Endothelial cell of umbilical vein (primary cell): ENCODE measurements around the gene INTS14. TPM values are rescaled to one million over a fixed set of nuclear protein-coding genes. Genes with fewer than 3 reads are reported as not detected.

ENCODE experiments used
- BruUV-seq: library from RNA; stranded (reverse); fragments of 400-500 nt; replicated peaks from 2 replicates; lab custom pipeline; 2021; lab: Mats Ljungman, UMichigan
- CTCF ChIA-PET: fragments of 300-600, 350-600 bp; sonication (Branson Sonifier 250); formaldehyde crosslinking; loops from one replicate; lab custom pipeline; 2021; ENCODE audit warnings: antibody characterized with exemption, inconsistent platforms; lab: Charles Lee
- POLR2A ChIA-PET: fragments of 300-600, 350-600 bp; sonication (Branson Sonifier 250); formaldehyde crosslinking; loops from one replicate; lab custom pipeline; 2021; ENCODE audit warnings: antibody characterized with exemption, inconsistent platforms; lab: Charles Lee
- DNase-seq: peaks from one replicate; pipeline ENCODE4 v3.0.0-alpha.2; 2011; ENCODE audit warnings: low read depth, low spot score
- FAIRE-seq: peaks from 2 replicates; lab custom pipeline; 2011; peaks lifted over from hg19 to GRCh38; lab: Jason Lieb, UNC
- H2AFZ ChIP-seq: 2 replicates; pipeline ENCODE4 v1.6.0; 2012; ENCODE audit warnings: low read depth, low read length, control low read depth, inconsistent platforms
- H3K27ac ChIP-seq: 2 replicates; pipeline ENCODE4 v1.5.1; 2011; ENCODE audit warnings: low read depth, mild to moderate bottlenecking, control low read depth, low read length, moderate library complexity; ENCODE audit not compliant: insufficient read depth
- H3K27me3 ChIP-seq, 2 experiments: 2 replicates each; pipeline versions ENCODE4 v1.6.0 to v1.6.1; 2011; ENCODE audit warnings: low read length in 2 of 2, mixed read lengths in 1 of 2; ENCODE audit not compliant: control insufficient read depth in 2 of 2, insufficient read depth in 2 of 2
- H3K36me3 ChIP-seq, 2 experiments: 2 replicates in 1 of 2; 3 replicates in 1 of 2; pipeline ENCODE4 v1.5.1; 2011; ENCODE audit warnings: low read length in 2 of 2, mild to moderate bottlenecking in 1 of 2, moderate library complexity in 1 of 2; ENCODE audit not compliant: control insufficient read depth in 2 of 2, insufficient read depth in 2 of 2; ENCODE audit errors: extremely low read depth in 1 of 2
- H3K4me1 ChIP-seq: 3 replicates; pipeline ENCODE4 v1.5.1; 2011; ENCODE audit warnings: mild to moderate bottlenecking, low read length; ENCODE audit not compliant: control insufficient read depth, insufficient read depth; ENCODE audit errors: extremely low read depth
- H3K4me2 ChIP-seq: 2 replicates; pipeline ENCODE4 v1.6.1; 2011; ENCODE audit warnings: low read length, control low read depth, mixed read lengths; ENCODE audit not compliant: insufficient read depth
- H3K4me3 ChIP-seq, 3 experiments: fragments of 200-600 bp in 1 of 3; sonication (generic), shearing (Covaris generic) in 1 of 3; replicated peaks in 1 of 3; 2 replicates each; pipeline ENCODE4 v1.5.1; 2011 to 2016; ENCODE audit warnings: control low read depth in 3 of 3, low read length in 3 of 3, mild to moderate bottlenecking in 2 of 3, inconsistent platforms in 1 of 3, low read depth in 1 of 3, moderate library complexity in 1 of 3; ENCODE audit not compliant: insufficient read depth in 1 of 3
- H3K79me2 ChIP-seq: 2 replicates; pipeline ENCODE4 v1.6.0; 2012; ENCODE audit warnings: low read length, inconsistent platforms; ENCODE audit not compliant: control insufficient read depth, insufficient read depth
- H3K9ac ChIP-seq: replicated peaks from 2 replicates; pipeline ENCODE3; 2011; ENCODE audit warnings: low read length, control low read depth; ENCODE audit not compliant: insufficient read depth; ENCODE audit errors: extremely low read depth
- H3K9me1 ChIP-seq: replicated peaks from 3 replicates; pipeline ENCODE4 v1.6.0; 2011; ENCODE audit warnings: mild to moderate bottlenecking, low read length; ENCODE audit not compliant: control insufficient read depth, insufficient read depth; ENCODE audit errors: extremely low read depth
- H3K9me3 ChIP-seq: replicated peaks from 2 replicates; pipeline ENCODE4 v1.5.1; 2012; ENCODE audit warnings: low read length, inconsistent platforms; ENCODE audit not compliant: control insufficient read depth, insufficient read depth
- H4K20me1 ChIP-seq: replicated peaks from 2 replicates; pipeline ENCODE3; 2011; ENCODE audit warnings: mild to moderate bottlenecking, low read length; ENCODE audit not compliant: control insufficient read depth, insufficient read depth; ENCODE audit errors: extremely low read depth
- CTCF ChIP-seq, 2 donors: IDR thresholded peaks; 1 replicate in 1 of 2; 2 replicates in 1 of 2; pipeline ENCODE4 v1.5.1; 2011; ENCODE audit warnings: low read length in 2 of 2, mild to moderate bottlenecking in 2 of 2, moderate library complexity in 2 of 2, control low read depth in 1 of 2, inconsistent platforms in 1 of 2, low read depth in 1 of 2; ENCODE audit not compliant: insufficient read depth in 1 of 2; ENCODE audit errors: extremely low read depth in 1 of 2
- EZH2 ChIP-seq: IDR thresholded peaks from 2 replicates; pipeline ENCODE4 v1.6.1; 2012; ENCODE audit warnings: borderline replicate concordance, low read depth, mild to moderate bottlenecking, moderate library complexity, low read length, inconsistent platforms; ENCODE audit not compliant: severe bottlenecking
- FOS ChIP-seq: IDR thresholded peaks from 2 replicates; pipeline ENCODE4 v1.6.1; 2011; ENCODE audit warnings: mild to moderate bottlenecking, low read length, moderate library complexity, borderline replicate concordance; ENCODE audit not compliant: insufficient read depth
- GATA2 ChIP-seq: IDR thresholded peaks from 2 replicates; pipeline ENCODE4 v1.7.0; 2011; ENCODE audit warnings: low read depth, mild to moderate bottlenecking, moderate library complexity, mixed read lengths, low read length; ENCODE audit not compliant: insufficient read length, insufficient read depth
- JUN ChIP-seq: IDR thresholded peaks from 2 replicates; pipeline ENCODE4 v1.6.1; 2011; ENCODE audit warnings: borderline replicate concordance, low read depth; ENCODE audit not compliant: insufficient read length, insufficient read depth
- MAX ChIP-seq: IDR thresholded peaks from 2 replicates; pipeline ENCODE4 v1.6.1; 2011; ENCODE audit not compliant: insufficient read depth, insufficient read length
- MYC ChIP-seq: IDR thresholded peaks from one replicate; pipeline ENCODE4 v1.6.1; 2011; ENCODE audit warnings: mild to moderate bottlenecking, low read depth, low read length
- POLR2A ChIP-seq: IDR thresholded peaks from 2 replicates; pipeline ENCODE4 v1.6.1; 2012; ENCODE audit warnings: low read depth, mild to moderate bottlenecking, control low read depth, low read length
- POLR2AphosphoS5 ChIP-seq: IDR thresholded peaks from 2 replicates; pipeline ENCODE4 v1.6.1; 2012; ENCODE audit warnings: low read depth, mild to moderate bottlenecking, control low read depth, low read length, moderate library complexity; ENCODE audit not compliant: insufficient read depth
- dilution Hi-C: fragments of 300-500 bp; cut with MboI; formaldehyde crosslinking; loops from one replicate; pipeline ENCODE4 v1.15.0; 2019; ENCODE audit warnings: low sequenced_read_pairs; ENCODE audit not compliant: extremely low pct_ligation_motif_present
- intact Hi-C: fragments of 100-400 bp; cut with micrococcal nuclease; formaldehyde crosslinking; loops from one replicate; pipeline ENCODE4 v1.10.0; 2022
- polyA plus RNA-seq, 4 experiments: library from polyadenylated mRNA; depleted of rRNA in 3 of 4; stranded (reverse) in 3 of 4; unstranded in 1 of 4; fragments of >200 nt; gene quantifications; 2 replicates each; pipeline versions ENCODE4 v1.2.1 to v1.2.3, GENCODE V29; 2011 to 2012; ENCODE audit warnings: missing spikeins in 1 of 4
- small RNA-seq: library from RNA; depleted of rRNA; stranded (forward); fragments of <200 nt; gene quantifications from one replicate; pipeline ENCODE3, GENCODE V24; 2012; ENCODE audit warnings: low replicate concordance, low read depth; ENCODE audit not compliant: insufficient read depth, insufficient read length
- total RNA-seq: library from RNA; stranded (reverse); gene quantifications from 2 replicates; pipeline ENCODE4 v1.2.3, GENCODE V29; 2021

The INTS14 gene
- total and polyA plus RNA-seq, 2 donors (not counting 3 experiments of a cell fraction or from before 2014, with no cell fraction given), result 41.7 to 52.6 TPM

- Histone ChIP-seq H3K9me3 (no peaks in the 10 kb centered on the region), H4K20me1 (no peaks in the 10 kb centered on the region), H3K36me3 (no peaks in the 10 kb centered on the region), H2AFZ (peak overlapping the region; percentile 99), H3K4me2 (peak overlapping the region; percentile 78), H3K4me3 (peak overlapping the region in 2 of 3 experiments; percentile 23 to 56), H3K79me2 (peaks cover 44% of the 10 kb centered on the region), H3K27me3 (no peaks in the 10 kb centered on the region), H3K4me1 (peaks cover 20% of the 10 kb centered on the region), H3K9ac (peak overlapping the region; percentile 59), H3K27ac (no peak overlapping the region), H3K9me1 (no peaks in the 10 kb centered on the region)
- no peak for DNase-seq
- dilution Hi-C loops (no loop called here), intact Hi-C loops (loop anchor here (1.0 kb wide), 1 partner anchor 13 kb away; the partner anchor contains the start of gene DPP8)
- BruUV-seq, result no TSS peak
- CTCF ChIA-PET, result interaction anchor here (1.2 to 1.3 kb wide), 2 partner anchors 16 to 49 kb away, joined by 3 to 4 read pairs; no protein-coding TSS in a partner anchor
- FAIRE-seq, result no peak
- TF ChIP-seq POLR2A, result no peak
- TF ChIP-seq FOS, result no peak
- no peak for TF ChIP-seq POLR2AphosphoS5
- TF ChIP-seq EZH2, result no peak
- no peak for TF ChIP-seq GATA2
- TF ChIP-seq MAX, result no peak
- no peak for TF ChIP-seq CTCF (IDR thresholded peaks at IDR 0.05; ENCODE audit: extremely low read depth in 1 of 2, insufficient read depth in 1 of 2, low read depth in 1 of 2, low read length in 2 of 2)
- no peak for TF ChIP-seq MYC
- TF ChIP-seq JUN, result no peak
- POLR2A ChIA-PET, result no interaction called here
Measured at GRCh38 chr15:65529762-65530317, 81.1 kb downstream of the INTS14 start.

Small RNA genes lying within 50 kb of the gene (small RNA-seq; reads per million reads assigned to genes)
- not detected for gene RNU6-19P

Other genes with a start within 250 kb of the INTS14 start
- gene IGDCC3, start 233.1 kb downstream of the INTS14 start, total RNA-seq, result not detected in 2 replicates
- gene IGDCC3, start 233.1 kb downstream of the INTS14 start, polyA plus RNA-seq, result 0.03 TPM in 1 of 2 replicates, not detected in the other
- 0.07 and 0.60 TPM in 2 replicates for gene IGDCC4, start 188.2 kb downstream of the INTS14 start, total RNA-seq
- gene IGDCC4, start 188.2 kb downstream of the INTS14 start, polyA plus RNA-seq, result 0.06 and 0.07 TPM in 2 replicates
- gene DPP8, start 93.4 kb downstream of the INTS14 start, total RNA-seq, result 34.2 and 35.3 TPM in 2 replicates
- gene DPP8, start 93.4 kb downstream of the INTS14 start, polyA plus RNA-seq, result 9.4 and 12.1 TPM in 2 replicates
- gene HACD3, start 80.7 kb downstream of the INTS14 start, total RNA-seq, result 61.1 and 61.9 TPM in 2 replicates
- 37.9 and 47.4 TPM in 2 replicates for gene HACD3, start 80.7 kb downstream of the INTS14 start, polyA plus RNA-seq
- gene SLC24A1, start 10.8 kb upstream of the INTS14 start, total RNA-seq, result 5.4 and 7.3 TPM in 2 replicates
- gene SLC24A1, start 10.8 kb upstream of the INTS14 start, polyA plus RNA-seq, result 3.6 and 5.4 TPM in 2 replicates
- 22.2 and 25.2 TPM in 2 replicates for gene DENND4A, start 181.2 kb upstream of the INTS14 start, total RNA-seq
- gene DENND4A, start 181.2 kb upstream of the INTS14 start, polyA plus RNA-seq, result 4.7 and 5.7 TPM in 2 replicates